Immature natural killer cell (primary cell): Measurements from ENCODE around the gene DHRS1. TPM values are rescaled to one million over a fixed set of nuclear protein-coding genes. Genes with fewer than 3 reads are reported as not detected.
A peak's percentile ranks its signal among the peaks of the same experiment; 100 is the strongest.

ENCODE experiments used
- DNase-seq, 3 donors: peaks; one replicate each; pipeline ENCODE4 v3.0.0; 2022; ENCODE audit warnings: mixed read lengths in 1 of 3
- H3K27ac Mint-ChIP-seq, 6 donors: one replicate each; pipeline ENCODE4 v1.8.0; 2020; ENCODE audit warnings: mixed read lengths in 6 of 6, mild to moderate bottlenecking in 5 of 6, inconsistent platforms in 4 of 6, moderate library complexity in 3 of 6
- H3K27me3 Mint-ChIP-seq, 3 donors: one replicate each; pipeline ENCODE4 v1.8.0; 2020 to 2021; ENCODE audit warnings: low read depth in 3 of 3, mild to moderate bottlenecking in 3 of 3, mixed read lengths in 3 of 3, moderate library complexity in 3 of 3, inconsistent platforms in 1 of 3
- H3K36me3 Mint-ChIP-seq, 3 donors: one replicate each; pipeline ENCODE4 v1.8.0; 2020; ENCODE audit warnings: mixed read lengths in 3 of 3, inconsistent platforms in 2 of 3, mild to moderate bottlenecking in 2 of 3
- H3K4me1 Mint-ChIP-seq, 2 donors: one replicate each; pipeline ENCODE4 v1.8.0; 2020; ENCODE audit warnings: inconsistent platforms in 2 of 2, mild to moderate bottlenecking in 2 of 2, mixed read lengths in 2 of 2, moderate library complexity in 1 of 2
- H3K4me3 Mint-ChIP-seq, 5 donors: one replicate each; pipeline ENCODE4 v1.8.0; 2020; ENCODE audit warnings: mild to moderate bottlenecking in 5 of 5, mixed read lengths in 5 of 5, inconsistent platforms in 3 of 5, moderate library complexity in 3 of 5
- H3K9me3 Mint-ChIP-seq, 6 donors: one replicate each; pipeline ENCODE4 v1.8.0; 2020; ENCODE audit warnings: mild to moderate bottlenecking in 6 of 6, mixed read lengths in 6 of 6, inconsistent platforms in 4 of 6, moderate library complexity in 3 of 6
- polyA plus RNA-seq, 3 donors: library from polyadenylated mRNA; unstranded; fragments of 300-500 nt; fragmentation: Illumina TruSeq; gene quantifications; one replicate each; pipeline ENCODE4 v1.2.3, GENCODE V29; 2021

The DHRS1 gene
- polyA plus RNA-seq, 3 donors from 2014 or later = 31.4 to 35.9 (median 31.7) TPM

DNA sequence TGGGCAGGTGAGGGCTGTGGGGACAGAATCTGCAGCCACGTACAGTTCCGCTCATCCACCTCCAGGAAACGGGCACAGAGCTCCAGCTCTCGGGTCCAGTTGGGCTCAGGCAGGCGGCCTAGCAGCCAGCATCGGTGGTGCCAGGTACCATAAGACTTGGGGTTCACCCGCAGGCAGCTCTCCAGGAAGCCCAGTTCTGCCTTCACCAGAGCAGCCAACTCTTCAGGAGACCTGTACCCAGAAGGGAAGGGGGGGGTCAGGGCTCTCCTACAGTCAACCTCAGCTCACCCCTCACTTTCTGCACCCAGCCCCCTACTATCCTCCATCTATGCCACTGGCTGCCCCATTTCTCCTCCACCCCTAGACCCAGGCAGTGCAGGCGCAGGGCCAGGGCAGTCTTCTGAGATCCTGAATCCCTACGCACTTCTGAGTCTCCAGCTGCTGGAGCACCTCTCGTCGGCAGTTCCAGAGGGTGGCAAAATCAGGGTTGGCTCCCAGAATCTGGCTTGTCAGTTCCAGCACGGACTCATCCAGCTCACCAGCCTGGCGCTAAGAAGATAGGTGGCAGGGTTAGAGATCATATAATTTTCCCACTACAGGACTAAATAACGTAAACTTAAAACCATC lies 29.6 kb downstream of the DHRS1 start:
- H3K36me3 Mint-ChIP-seq = peaks cover 11 to 22% (median 17%) of the 10 kb centered on the region in 3 donors
- peaks cover 9 to 13% (median 12%) of the 10 kb centered on the region in 3 donors for H3K27me3 Mint-ChIP-seq
- peak overlapping the region; percentile 77 to 94 (median 91) for H3K4me3 Mint-ChIP-seq
- H3K27ac Mint-ChIP-seq = peak overlapping the region; percentile 96 to 99 (median 98)
- peaks cover 32 to 34% of the 10 kb centered on the region in 2 donors for H3K4me1 Mint-ChIP-seq
- no peaks in the 10 kb centered on the region for H3K9me3 Mint-ChIP-seq
- no peak for DNase-seq

DNA sequence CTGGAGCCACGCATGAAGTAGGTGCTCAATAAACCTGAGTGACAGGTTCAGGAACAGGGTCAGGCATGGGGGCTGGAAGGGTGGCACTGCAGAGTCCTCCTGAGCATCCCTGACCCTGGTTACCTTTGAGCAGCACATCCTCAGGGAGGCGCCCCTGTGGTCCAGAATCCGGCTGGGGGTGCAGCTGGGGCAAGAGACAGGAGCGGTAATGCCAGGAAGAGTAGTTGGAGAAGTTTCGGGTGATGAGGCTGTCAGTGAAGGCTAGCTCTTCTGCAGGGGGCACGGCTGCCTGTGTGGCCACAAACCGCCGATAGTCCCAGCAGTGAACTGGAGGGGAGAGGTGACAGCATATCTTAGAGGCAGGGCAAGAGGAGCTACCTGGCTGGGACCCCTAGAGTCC lies 30.2 kb downstream of the DHRS1 start:
- peaks cover 11 to 22% (median 17%) of the 10 kb centered on the region in 3 donors for H3K36me3 Mint-ChIP-seq
- H3K27me3 Mint-ChIP-seq = peaks cover 12 to 13% (median 12%) of the 10 kb centered on the region in 3 donors
- DNase-seq = no peak
- peak overlapping the region in 4 of 6 donors; percentile 22 to 79 (median 67) for H3K27ac Mint-ChIP-seq
- no peaks in the 10 kb centered on the region for H3K9me3 Mint-ChIP-seq
- peak overlapping the region in 1 of 5 donors; percentile 40 for H3K4me3 Mint-ChIP-seq
- H3K4me1 Mint-ChIP-seq = peaks cover 32 to 34% of the 10 kb centered on the region in 2 donors

DNA sequence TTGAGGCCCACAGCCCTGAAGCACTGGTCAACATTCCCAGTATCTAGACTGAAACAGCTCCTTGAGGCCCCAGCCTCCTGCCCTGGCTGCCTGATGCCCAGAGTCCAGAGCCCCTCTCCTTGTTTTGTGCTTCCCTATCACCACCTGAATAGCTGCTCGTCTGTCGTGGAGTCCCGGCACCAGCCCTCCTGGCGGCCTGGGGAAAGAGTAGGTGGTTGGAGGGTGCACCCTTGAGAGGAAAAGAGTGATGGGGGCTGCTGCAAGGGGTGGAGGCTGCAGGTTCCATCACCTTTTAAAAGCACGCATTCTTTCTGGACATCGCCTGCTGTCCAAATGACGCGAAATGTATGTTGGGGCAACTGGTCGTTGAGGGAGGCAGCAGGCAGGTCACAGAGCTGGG lies 31.4 kb downstream of the DHRS1 start:
- DNase-seq = no peak
- H3K27me3 Mint-ChIP-seq = peaks cover 9 to 13% (median 12%) of the 10 kb centered on the region in 3 donors
- no peak overlapping the region for H3K4me3 Mint-ChIP-seq
- no peak overlapping the region for H3K27ac Mint-ChIP-seq
- H3K36me3 Mint-ChIP-seq = peaks cover 11 to 22% (median 17%) of the 10 kb centered on the region in 3 donors
- H3K4me1 Mint-ChIP-seq = peaks cover 27 to 29% of the 10 kb centered on the region in 2 donors
- no peaks in the 10 kb centered on the region for H3K9me3 Mint-ChIP-seq

DNA sequence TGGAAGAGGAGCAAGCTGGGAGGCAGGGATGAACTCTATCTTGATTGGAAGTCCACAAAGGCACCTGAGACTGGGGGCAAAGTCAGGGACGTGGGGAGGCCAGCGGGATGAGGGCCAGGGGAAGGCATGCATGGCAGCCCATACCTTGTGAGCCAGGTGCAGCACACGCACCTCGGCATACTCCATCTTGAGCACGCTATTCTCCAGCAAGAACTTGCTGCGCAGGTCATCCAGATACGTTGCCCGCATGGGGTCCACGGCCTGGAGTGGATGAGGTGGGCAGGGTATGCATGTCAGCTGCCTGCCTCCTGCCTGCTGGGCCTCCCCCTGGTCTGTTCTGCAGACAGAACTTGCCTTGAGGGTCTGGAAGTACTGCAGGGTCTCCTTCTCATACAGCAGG lies 32.1 kb downstream of the DHRS1 start:
- Mint-ChIP-seq H3K27me3 (peaks cover 9 to 13% (median 12%) of the 10 kb centered on the region in 3 donors), H3K9me3 (no peaks in the 10 kb centered on the region), H3K36me3 (peaks cover 11 to 24% (median 17%) of the 10 kb centered on the region in 3 donors), H3K4me3 (no peak overlapping the region), H3K27ac (peak overlapping the region in 2 of 6 donors; percentile 65 to 74), H3K4me1 (peaks cover 20 to 24% of the 10 kb centered on the region in 2 donors)
- no peak for DNase-seq

DNA sequence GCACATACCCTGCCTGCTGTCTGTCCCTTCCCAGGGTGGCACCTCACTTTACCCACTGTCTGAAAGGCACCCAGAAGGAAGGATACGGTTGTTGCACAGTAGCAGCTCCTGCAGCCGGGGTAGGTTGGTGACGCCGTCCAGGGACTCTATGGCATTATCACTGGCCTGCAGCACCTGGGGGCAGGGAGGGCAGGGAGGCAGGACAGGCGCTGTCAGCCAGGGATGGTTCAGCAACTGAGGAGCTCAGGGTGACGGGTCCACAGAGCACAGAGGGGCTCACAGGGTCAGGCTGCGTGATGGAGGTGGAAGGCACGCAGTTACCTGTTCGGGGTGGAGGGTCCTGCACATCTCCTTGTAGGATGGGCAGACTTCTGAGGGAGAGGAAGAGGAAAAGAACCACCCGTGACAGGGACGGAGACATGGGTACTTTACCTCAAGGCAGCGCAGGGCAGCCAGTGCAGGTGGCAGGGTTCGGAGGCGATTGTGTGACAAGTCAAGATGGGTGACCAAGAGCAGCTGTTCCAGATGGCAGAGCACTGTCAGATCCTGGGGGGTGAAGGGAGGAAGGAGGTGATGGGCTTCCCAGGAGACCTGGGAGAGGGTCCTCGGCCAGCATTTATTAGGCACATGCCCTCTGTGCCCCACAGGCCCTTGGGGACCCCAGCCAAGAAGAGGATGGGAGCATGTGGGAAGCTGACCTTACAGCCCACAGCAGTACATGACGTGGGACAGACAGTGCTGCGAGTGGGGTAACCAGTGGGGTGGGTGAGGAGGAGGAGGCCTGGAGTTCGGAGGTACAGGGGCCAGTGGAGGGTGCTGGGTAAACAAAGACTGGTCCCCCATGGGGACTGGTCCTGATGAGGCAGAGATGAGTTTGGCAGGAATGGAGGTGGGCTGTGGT lies 33.0 kb downstream of the DHRS1 start:
- H3K36me3 Mint-ChIP-seq = peaks cover 11 to 26% (median 17%) of the 10 kb centered on the region in 3 donors
- peak overlapping the region in 4 of 6 donors; percentile 29 to 74 (median 58) for H3K27ac Mint-ChIP-seq
- H3K9me3 Mint-ChIP-seq = no peaks in the 10 kb centered on the region
- H3K4me1 Mint-ChIP-seq = peaks cover 11 to 15% of the 10 kb centered on the region in 2 donors
- H3K4me3 Mint-ChIP-seq = no peak overlapping the region
- H3K27me3 Mint-ChIP-seq = peaks cover 6% of the 10 kb centered on the region in 3 donors
- DNase-seq = no peak

DNA sequence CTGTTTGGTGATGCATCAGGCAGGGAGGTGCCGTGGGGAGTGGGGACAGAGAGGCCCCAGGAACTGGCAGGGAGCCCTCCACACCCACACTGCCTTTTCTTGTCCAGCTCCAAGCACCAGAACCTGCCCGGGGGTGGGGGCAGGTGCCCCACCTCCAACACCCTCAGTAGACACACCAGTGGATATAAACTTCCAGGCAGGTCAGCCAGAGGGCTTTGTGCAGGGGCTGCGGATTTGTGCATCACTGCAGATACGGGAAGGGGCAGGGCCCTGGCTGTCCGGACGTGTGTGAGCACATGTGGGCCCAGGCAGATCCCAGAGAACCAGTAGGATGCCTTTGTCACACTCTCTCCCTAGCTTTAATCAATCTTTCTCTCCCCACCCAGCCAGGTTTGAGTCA lies 35.3 kb downstream of the DHRS1 start:
- H3K36me3 Mint-ChIP-seq = peaks cover 11 to 31% (median 17%) of the 10 kb centered on the region in 3 donors
- no peak for DNase-seq
- H3K4me1 Mint-ChIP-seq = peaks cover 0 to 3% of the 10 kb centered on the region in 2 donors
- peaks cover 0 to 3% (median 1%) of the 10 kb centered on the region in 3 donors for H3K27me3 Mint-ChIP-seq
- H3K27ac Mint-ChIP-seq = no peak overlapping the region
- no peak overlapping the region for H3K4me3 Mint-ChIP-seq
- H3K9me3 Mint-ChIP-seq = no peaks in the 10 kb centered on the region

DNA sequence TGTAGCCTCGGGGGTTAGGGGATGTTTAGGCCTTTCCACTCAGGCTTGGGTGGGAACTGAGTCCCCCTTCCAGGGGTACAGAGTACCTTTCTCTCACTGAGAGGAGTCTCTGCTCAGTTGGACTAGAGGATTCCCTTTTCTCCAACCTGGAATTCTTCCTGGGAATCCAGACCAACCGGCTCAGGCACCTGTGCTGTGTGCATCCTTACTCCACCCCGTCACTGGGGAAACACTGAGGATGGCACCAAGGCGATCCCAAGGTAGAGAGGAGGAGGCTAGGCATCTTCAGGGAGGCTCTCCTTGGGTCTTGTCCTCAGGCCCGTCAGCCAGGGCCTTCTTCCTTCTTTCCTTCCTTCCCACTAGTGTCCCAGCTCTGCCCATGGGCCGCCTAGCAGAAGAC lies 35.7 kb downstream of the DHRS1 start:
- Mint-ChIP-seq H3K27ac (peak overlapping the region in 1 of 6 donors; percentile 17), H3K9me3 (no peaks in the 10 kb centered on the region), H3K36me3 (peaks cover 11 to 28% (median 17%) of the 10 kb centered on the region in 3 donors), H3K27me3 (peaks cover 0 to 3% (median 1%) of the 10 kb centered on the region in 3 donors), H3K4me3 (no peak overlapping the region), H3K4me1 (peaks cover 0 to 3% of the 10 kb centered on the region in 2 donors)
- DNase-seq = no peak

DNA sequence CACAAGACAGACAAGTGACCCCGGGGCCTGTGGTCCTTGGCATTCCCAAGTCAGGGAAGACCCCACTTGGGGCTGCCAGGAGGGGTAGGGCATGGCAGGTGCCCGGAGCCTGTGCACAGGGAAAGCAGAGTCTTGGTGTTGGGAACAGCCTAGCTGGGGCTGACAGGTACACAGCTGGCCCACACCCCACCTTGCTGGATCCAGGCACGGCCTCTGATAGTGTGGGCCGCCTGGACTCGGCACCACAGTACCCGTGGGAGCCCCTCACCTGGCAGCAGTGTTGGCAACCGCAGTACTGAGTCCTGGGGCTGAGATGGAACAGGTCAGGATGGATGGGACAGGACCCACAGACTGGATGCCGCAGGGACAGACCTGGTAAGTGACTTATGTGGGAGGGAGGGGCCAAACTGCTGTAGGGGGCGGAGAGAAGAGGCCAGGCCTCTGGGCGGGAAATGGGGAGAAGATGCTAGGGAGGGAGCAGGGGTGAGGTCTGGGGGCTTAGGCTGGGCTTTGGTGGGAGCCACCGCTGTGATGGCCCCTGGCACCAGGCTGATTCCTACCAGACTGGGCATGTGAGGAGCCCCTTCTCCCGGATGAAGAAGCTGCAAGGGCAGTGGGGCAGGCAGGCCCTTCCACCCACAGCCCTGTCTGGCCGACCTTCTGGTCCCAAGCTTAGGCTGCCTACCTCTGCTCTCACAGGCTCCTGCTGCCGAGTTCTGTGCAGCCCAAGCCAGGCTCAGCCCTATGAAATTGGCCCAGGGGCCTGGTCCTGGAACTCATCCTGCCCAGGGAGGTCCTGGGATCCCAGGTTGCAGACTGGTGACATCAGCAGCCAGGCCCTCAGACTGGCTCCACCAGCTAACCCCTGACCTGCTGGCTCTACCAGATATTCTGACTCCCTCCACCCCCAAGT lies 36.5 kb downstream of the DHRS1 start, which contains the start of gene TGM1:
Gene TGM1 (minus strand): TSS at position 357 of the 913 bp plus-strand sequence. CDS start 825 bp downstream, outside the sequence.
- Mint-ChIP-seq H3K9me3 (no peaks in the 10 kb centered on the region), H3K27me3 (peaks cover 0 to 3% (median 1%) of the 10 kb centered on the region in 3 donors), H3K4me3 (no peak within 1 kb of the TSS), H3K36me3 (peaks cover 11 to 27% (median 17%) of the 10 kb centered on the region in 3 donors), H3K4me1 (peaks cover 0 to 3% of the 10 kb centered on the region in 2 donors), H3K27ac (peak within 1 kb of the TSS in 1 of 6 donors; percentile 17)
- DNase-seq = no peak

DNA sequence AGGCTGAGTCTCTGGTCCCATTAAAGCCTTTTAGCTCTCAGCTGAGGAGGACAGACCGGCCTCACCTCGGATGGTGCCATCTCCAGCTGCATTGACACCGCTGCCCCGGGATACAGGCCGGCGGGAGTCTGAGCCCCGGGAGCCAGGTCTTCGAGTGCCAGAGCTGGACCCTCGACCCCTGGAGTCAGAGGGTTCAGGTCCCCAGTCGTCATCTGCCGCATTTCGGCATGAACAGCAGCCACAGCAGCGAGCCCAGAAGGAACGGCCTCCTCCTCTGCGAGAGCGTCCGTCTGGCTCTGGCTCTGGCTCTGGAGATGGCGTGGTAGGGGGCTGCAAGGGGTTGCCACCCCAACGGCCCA lies 37.6 kb downstream of the DHRS1 start:
- Mint-ChIP-seq H3K9me3 (no peaks in the 10 kb centered on the region), H3K36me3 (peaks cover 6 to 22% (median 12%) of the 10 kb centered on the region in 3 donors), H3K4me3 (no peak overlapping the region), H3K4me1 (peaks cover 0 to under 1% of the 10 kb centered on the region in 2 donors), H3K27ac (no peak overlapping the region), H3K27me3 (peaks cover 0 to 3% (median 0%) of the 10 kb centered on the region in 3 donors)
- no peak for DNase-seq

DNA sequence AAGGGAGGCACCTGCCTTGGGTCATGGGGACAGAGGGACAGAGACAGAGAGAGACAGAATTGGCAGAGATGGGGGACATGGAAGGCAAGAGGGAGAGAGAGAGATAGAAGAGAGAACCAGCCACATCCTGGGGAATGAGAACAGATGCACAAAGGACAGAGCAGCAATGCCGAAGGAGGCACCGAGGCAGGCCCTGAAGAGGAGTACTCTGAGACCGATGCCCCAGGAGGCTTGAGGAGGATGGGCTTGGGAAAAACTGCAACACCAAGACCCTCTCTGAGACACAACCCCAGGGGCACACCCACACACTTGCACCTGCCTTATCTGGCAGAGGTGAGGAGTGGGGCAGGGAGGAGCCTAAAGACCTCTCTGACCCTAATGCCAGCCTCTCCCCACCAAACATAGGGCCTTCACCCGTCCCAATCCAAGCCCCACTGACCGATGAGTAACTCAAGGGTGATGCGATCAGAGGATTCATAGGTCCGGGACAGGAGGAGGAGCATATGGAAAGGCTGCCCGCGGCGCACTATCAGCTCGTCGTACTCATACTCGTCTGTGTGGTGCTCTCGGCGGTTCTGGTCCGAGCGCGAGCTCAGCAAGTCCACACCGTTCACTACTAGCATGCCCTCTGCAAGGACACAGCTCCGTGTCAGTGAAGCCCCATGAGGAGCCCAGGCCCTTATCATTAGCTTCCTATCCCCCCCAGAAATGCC lies 38.2 kb downstream of the DHRS1 start:
- no peaks in the 10 kb centered on the region for H3K4me1 Mint-ChIP-seq
- peaks cover 5 to 19% (median 6%) of the 10 kb centered on the region in 3 donors for H3K36me3 Mint-ChIP-seq
- no peaks in the 10 kb centered on the region for H3K9me3 Mint-ChIP-seq
- H3K4me3 Mint-ChIP-seq = no peak overlapping the region
- DNase-seq = no peak
- peaks cover 0 to 3% (median 0%) of the 10 kb centered on the region in 3 donors for H3K27me3 Mint-ChIP-seq
- H3K27ac Mint-ChIP-seq = peak overlapping the region in 1 of 6 donors; percentile 34

DNA sequence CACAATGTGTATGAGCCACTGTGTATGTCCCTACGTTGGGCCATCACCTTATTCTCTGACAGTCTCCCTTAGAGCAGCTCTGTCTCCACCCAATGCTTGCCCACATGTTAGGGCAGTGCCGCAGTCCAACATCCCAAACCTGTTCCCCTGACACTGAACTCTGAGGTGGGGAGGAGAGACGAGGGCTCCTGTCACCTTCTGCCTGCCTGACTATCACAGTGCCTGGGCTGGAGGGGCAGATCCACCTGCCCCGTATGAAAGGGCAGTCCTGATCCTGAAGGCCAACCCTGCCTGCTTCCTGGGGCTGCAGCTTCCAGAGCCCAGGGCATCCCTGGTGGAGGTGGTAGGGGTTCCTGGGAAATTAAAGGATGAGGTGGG lies 38.8 kb downstream of the DHRS1 start:
- no peaks in the 10 kb centered on the region for H3K9me3 Mint-ChIP-seq
- H3K27ac Mint-ChIP-seq = peak overlapping the region in 1 of 6 donors; percentile 34
- no peak for DNase-seq
- no peak overlapping the region for H3K4me3 Mint-ChIP-seq
- H3K27me3 Mint-ChIP-seq = peaks cover 0 to 3% (median 0%) of the 10 kb centered on the region in 3 donors
- no peaks in the 10 kb centered on the region for H3K4me1 Mint-ChIP-seq
- peaks cover 0 to 17% (median 6%) of the 10 kb centered on the region in 3 donors for H3K36me3 Mint-ChIP-seq

DNA sequence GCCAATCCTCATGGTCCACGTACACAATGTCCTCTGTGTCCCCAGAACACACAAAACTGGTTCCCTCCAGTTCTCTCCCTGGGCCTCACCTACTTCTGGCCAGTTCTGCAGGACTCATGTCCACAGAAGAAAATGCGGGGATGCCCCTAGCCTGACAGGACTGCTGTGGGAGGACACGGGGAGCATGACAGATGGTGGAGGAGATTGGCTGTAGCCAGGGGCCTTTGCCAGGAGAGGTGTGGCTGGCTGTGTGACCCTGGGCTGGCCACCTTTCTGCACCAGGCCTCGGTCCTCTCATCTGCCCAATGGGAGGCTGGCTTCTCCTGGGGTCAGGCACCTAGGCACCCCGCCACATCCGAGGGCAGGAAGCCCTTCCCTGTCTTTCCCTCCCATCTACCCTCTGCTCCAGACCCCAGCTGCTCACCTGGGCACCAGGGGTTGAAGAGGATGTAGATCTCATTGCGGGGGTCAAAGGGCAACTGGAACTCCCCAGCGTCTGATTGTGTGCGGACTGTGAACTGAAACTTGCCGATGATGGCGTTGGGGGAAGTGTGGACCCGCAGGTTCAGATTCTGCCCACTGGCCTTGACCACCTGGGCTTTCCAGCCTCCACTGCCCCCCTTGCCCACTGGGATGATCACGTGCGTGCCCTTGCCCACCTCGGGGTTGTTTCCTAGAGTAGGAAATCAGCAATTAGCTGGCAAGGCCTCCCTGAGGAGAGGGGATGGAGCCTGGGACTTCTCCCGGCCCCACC lies 39.4 kb downstream of the DHRS1 start:
- peaks cover 0 to 18% (median 6%) of the 10 kb centered on the region in 3 donors for H3K36me3 Mint-ChIP-seq
- H3K4me3 Mint-ChIP-seq = no peak overlapping the region
- peaks cover 0 to 3% (median 0%) of the 10 kb centered on the region in 3 donors for H3K27me3 Mint-ChIP-seq

More for the DNA sequence above, 39.4 kb downstream of the DHRS1 start:
- no peak overlapping the region for H3K27ac Mint-ChIP-seq
- H3K4me1 Mint-ChIP-seq = no peaks in the 10 kb centered on the region
- H3K9me3 Mint-ChIP-seq = no peaks in the 10 kb centered on the region
- no peak for DNase-seq
